Astrocyte (in vitro differentiated cells and primary cell): ENCODE measurements around the gene SH3GL2. TPM values are rescaled to one million over a fixed set of nuclear protein-coding genes. Genes with fewer than 3 reads are reported as not detected.

Experiments
- DNase-seq: peaks from one replicate; pipeline ENCODE4 v3.0.0-alpha.2; 2010; ENCODE audit warnings: low read depth
- FAIRE-seq: peaks from 2 replicates; lab custom pipeline; 2011; peaks lifted over from hg19 to GRCh38; lab: Jason Lieb, UNC
- H2AFZ ChIP-seq: 2 replicates; pipeline ENCODE4 v1.6.0; 2012; ENCODE audit warnings: low read depth, low read length, inconsistent platforms
- H3K27ac ChIP-seq: 2 replicates; pipeline ENCODE4 v1.5.1; 2011; ENCODE audit warnings: low read depth, low read length, inconsistent platforms
- H3K27me3 ChIP-seq: 2 replicates; pipeline ENCODE4 v1.6.0; 2011; ENCODE audit warnings: low read length, inconsistent platforms; ENCODE audit not compliant: insufficient read depth
- H3K36me3 ChIP-seq: 2 replicates; pipeline ENCODE4 v1.5.1; 2011; ENCODE audit warnings: low read length, inconsistent platforms; ENCODE audit not compliant: insufficient read depth
- H3K4me1 ChIP-seq: 2 replicates; pipeline ENCODE4 v1.5.1; 2011; ENCODE audit warnings: low read length, inconsistent platforms; ENCODE audit not compliant: insufficient read depth
- H3K4me2 ChIP-seq: 2 replicates; pipeline ENCODE4 v1.6.0; 2012; ENCODE audit warnings: low read length, inconsistent platforms
- H3K4me3 ChIP-seq: 2 replicates; pipeline ENCODE4 v1.5.1; 2011; ENCODE audit warnings: low read depth, mild to moderate bottlenecking, low read length, inconsistent platforms; ENCODE audit not compliant: insufficient read depth
- H3K79me2 ChIP-seq: 2 replicates; pipeline ENCODE4 v1.6.0; 2012; ENCODE audit warnings: mild to moderate bottlenecking, low read length, inconsistent platforms; ENCODE audit not compliant: insufficient read depth
- H3K9ac ChIP-seq: 2 replicates; pipeline ENCODE4 v1.6.0; 2012; ENCODE audit warnings: mild to moderate bottlenecking, low read length, inconsistent platforms
- H3K9me3 ChIP-seq: 2 replicates; pipeline ENCODE4 v1.5.1; 2012; ENCODE audit warnings: low read depth, mild to moderate bottlenecking, low read length, inconsistent platforms; ENCODE audit not compliant: insufficient read depth
- H4K20me1 ChIP-seq: 2 replicates; pipeline ENCODE4 v1.6.0; 2012; ENCODE audit warnings: low read length, inconsistent platforms; ENCODE audit not compliant: insufficient read depth
- H3K27ac Mint-ChIP-seq: one replicate; pipeline ENCODE4 v1.8.0; 2021; ENCODE audit warnings: mild to moderate bottlenecking, mixed read lengths; ENCODE audit not compliant: unreplicated experiment
- H3K27me3 Mint-ChIP-seq: one replicate; pipeline ENCODE4 v1.8.0; 2021; ENCODE audit warnings: low read depth, mixed read lengths; ENCODE audit not compliant: unreplicated experiment
- H3K36me3 Mint-ChIP-seq: one replicate; pipeline ENCODE4 v1.8.0; 2021; ENCODE audit warnings: low read depth, mixed read lengths; ENCODE audit not compliant: unreplicated experiment
- H3K4me1 Mint-ChIP-seq: one replicate; pipeline ENCODE4 v1.8.0; 2021; ENCODE audit warnings: low read depth, mixed read lengths; ENCODE audit not compliant: unreplicated experiment
- H3K4me3 Mint-ChIP-seq: one replicate; pipeline ENCODE4 v1.8.0; 2021; ENCODE audit warnings: mild to moderate bottlenecking, moderate library complexity, mixed read lengths; ENCODE audit not compliant: unreplicated experiment
- H3K9me3 Mint-ChIP-seq: one replicate; pipeline ENCODE4 v1.8.0; 2021; ENCODE audit warnings: mild to moderate bottlenecking, mixed read lengths; ENCODE audit not compliant: unreplicated experiment
- EZH2 ChIP-seq: IDR thresholded peaks from 2 replicates; pipeline ENCODE4 v1.6.1; 2012; ENCODE audit warnings: mild to moderate bottlenecking, low read length, inconsistent platforms; ENCODE audit not compliant: insufficient read depth
- total RNA-seq: library from RNA; stranded (reverse); gene quantifications from 2 replicates; pipeline ENCODE4 v1.2.1, GENCODE V29; 2021
- TF ChIP-seq, protein P1 (sequence below): IDR thresholded peaks from 2 replicates; pipeline ENCODE4 v1.5.1; 2011; ENCODE audit warnings: low read depth, mild to moderate bottlenecking, inconsistent platforms, low read length, moderate library complexity; ENCODE audit not compliant: insufficient read depth

SH3GL2 gene
- total RNA-seq, 1 donor from 2014 or later = 0.16 TPM

GRCh38 chr9:17816431-17817027 lies 237.7 kb downstream of the SH3GL2 start:
- DNase-seq (no peak), FAIRE-seq (no peak)
- Histone ChIP-seq H3K9me3 (no peaks in the 10 kb centered on the region), H2AFZ (no peak overlapping the region), H3K4me3 (no peak overlapping the region), H3K27ac (no peak overlapping the region), H3K27me3 (peaks cover 2% of the 10 kb centered on the region), H3K9ac (no peak overlapping the region), H4K20me1 (no peaks in the 10 kb centered on the region), H3K4me1 (no peaks in the 10 kb centered on the region), H3K36me3 (no peaks in the 10 kb centered on the region), H3K4me2 (no peak overlapping the region), H3K79me2 (no peaks in the 10 kb centered on the region)
- H3K9me3 Mint-ChIP-seq = peaks cover 4% of the 10 kb centered on the region
- H3K36me3 Mint-ChIP-seq = no peaks in the 10 kb centered on the region
- no peak for TF ChIP-seq EZH2
- TF ChIP-seq, protein P1, sequence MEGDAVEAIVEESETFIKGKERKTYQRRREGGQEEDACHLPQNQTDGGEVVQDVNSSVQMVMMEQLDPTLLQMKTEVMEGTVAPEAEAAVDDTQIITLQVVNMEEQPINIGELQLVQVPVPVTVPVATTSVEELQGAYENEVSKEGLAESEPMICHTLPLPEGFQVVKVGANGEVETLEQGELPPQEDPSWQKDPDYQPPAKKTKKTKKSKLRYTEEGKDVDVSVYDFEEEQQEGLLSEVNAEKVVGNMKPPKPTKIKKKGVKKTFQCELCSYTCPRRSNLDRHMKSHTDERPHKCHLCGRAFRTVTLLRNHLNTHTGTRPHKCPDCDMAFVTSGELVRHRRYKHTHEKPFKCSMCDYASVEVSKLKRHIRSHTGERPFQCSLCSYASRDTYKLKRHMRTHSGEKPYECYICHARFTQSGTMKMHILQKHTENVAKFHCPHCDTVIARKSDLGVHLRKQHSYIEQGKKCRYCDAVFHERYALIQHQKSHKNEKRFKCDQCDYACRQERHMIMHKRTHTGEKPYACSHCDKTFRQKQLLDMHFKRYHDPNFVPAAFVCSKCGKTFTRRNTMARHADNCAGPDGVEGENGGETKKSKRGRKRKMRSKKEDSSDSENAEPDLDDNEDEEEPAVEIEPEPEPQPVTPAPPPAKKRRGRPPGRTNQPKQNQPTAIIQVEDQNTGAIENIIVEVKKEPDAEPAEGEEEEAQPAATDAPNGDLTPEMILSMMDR = no peak
- no peaks in the 10 kb centered on the region for H3K4me1 Mint-ChIP-seq
- no peak overlapping the region for H3K4me3 Mint-ChIP-seq
- H3K27ac Mint-ChIP-seq = no peak overlapping the region
- H3K27me3 Mint-ChIP-seq = no peaks in the 10 kb centered on the region

DNA sequence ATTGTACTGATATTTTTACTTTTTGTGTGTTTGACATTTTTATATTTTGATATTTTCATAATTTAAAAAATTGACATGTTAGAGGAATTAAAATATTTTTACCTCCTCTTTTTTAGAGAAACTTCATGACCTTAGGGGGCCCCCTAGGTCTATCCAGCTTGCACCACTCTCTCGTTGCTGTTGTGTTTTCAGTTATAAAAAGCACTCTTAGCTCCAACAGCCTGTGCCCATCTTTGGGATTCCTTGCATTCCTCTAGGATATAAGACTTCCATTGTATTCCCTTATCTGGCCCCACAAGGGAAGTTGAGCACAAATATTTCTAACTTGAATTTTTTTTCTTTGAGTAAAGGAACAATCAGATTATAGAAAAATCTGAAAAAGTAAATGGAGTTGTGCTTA lies 245.3 kb downstream of the SH3GL2 start:
- H3K9me3 Mint-ChIP-seq = peaks cover 4% of the 10 kb centered on the region
- H3K4me2 ChIP-seq = no peak overlapping the region
- no peaks in the 10 kb centered on the region for H3K36me3 ChIP-seq

More for the DNA sequence above, 245.3 kb downstream of the SH3GL2 start:
- no peak overlapping the region for H3K27ac ChIP-seq
- H2AFZ ChIP-seq = no peak overlapping the region
- H3K79me2 ChIP-seq = no peaks in the 10 kb centered on the region
- H3K27me3 ChIP-seq = no peaks in the 10 kb centered on the region
- no peak overlapping the region for H3K4me3 ChIP-seq
- H3K27ac Mint-ChIP-seq = no peak overlapping the region
- no peak for FAIRE-seq
- no peaks in the 10 kb centered on the region for H4K20me1 ChIP-seq
- no peaks in the 10 kb centered on the region for H3K4me1 ChIP-seq
- no peak overlapping the region for H3K9ac ChIP-seq
- DNase-seq = peak; percentile 25
- H3K4me3 Mint-ChIP-seq = no peak overlapping the region
- TF ChIP-seq EZH2 = no peak
- TF ChIP-seq, protein P1 = no peak
- no peaks in the 10 kb centered on the region for H3K27me3 Mint-ChIP-seq
- peaks cover 13% of the 10 kb centered on the region for H3K4me1 Mint-ChIP-seq
- no peaks in the 10 kb centered on the region for H3K36me3 Mint-ChIP-seq
- H3K9me3 ChIP-seq = no peaks in the 10 kb centered on the region
